Measurements from ENCODE around the gene FOXG1.

FOXG1 gene

DNA sequence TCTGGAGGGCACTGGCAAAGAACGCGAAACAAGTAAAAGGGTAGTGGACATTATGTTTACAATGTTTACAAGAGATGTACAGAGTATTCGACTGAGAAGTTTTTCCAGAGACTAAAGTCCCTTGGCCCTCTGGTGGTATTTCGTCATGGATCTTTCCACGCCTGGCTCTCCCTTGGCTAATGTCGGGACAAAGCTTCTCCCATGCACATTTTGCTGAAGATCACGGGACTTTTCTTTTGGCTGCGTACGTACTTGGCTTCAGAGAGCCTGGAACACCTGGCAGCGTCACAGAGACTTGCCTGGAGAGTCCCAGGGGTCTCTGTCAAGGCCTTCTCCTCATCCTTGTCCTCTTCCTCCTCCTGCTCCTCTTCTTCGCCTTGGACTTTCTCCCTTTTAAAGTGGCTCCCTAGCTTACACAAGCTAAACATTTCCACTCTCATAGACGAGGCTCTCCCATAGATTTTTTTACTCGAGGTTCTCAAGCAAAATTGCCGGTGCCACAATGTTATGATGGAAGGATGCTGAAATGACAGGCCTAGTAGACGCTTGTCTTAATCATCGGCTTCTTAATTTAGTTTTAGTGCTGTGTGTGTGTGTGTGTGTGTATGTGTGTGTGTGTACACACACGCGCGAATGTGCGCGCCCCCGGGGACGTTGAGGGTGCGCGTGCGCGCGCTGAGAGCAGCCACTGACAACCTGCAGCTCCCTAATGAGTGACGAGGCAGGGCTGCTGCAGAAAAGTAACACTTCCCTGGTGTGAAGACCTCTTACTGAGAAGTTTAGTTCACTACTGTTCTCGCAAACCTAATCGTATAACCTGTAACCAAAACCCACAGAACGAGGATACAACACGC lies 4.9 kb upstream of the FOXG1 start:
- DNase-seq (ENCODE audit: low spot score), result no peak

DNA sequence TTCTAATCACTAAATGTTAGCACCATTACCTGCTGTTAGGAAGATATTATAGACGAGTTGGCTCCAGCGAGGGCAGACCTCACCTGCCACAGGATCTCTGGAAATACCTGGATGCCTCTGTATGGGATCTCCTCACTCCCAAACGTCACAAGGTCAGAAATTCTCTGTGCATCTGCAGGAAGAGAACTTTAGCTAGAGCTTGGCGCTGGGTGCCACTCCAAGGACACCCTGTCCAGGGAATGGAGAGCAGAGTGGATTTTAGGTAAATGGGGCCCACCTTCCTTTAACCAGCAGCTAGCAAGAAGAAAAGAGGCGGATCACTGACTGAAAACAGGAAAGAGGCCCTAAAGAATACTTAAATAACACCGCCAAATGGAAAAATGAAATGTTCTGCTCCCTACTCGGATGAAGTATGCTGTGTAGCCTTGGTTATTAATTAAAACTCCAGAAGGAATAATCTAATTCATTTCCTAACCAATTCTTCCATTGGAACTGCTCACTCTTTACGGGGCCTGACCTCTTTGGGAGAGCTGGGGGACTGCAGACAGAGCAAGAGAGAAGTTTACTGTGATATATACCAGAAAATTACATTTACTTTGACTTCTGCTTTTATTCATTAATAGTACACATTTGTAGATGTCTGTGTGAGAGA lies 4.2 kb upstream of the FOXG1 start:
- DNase-seq (ENCODE audit: low spot score), result no peak

DNA sequence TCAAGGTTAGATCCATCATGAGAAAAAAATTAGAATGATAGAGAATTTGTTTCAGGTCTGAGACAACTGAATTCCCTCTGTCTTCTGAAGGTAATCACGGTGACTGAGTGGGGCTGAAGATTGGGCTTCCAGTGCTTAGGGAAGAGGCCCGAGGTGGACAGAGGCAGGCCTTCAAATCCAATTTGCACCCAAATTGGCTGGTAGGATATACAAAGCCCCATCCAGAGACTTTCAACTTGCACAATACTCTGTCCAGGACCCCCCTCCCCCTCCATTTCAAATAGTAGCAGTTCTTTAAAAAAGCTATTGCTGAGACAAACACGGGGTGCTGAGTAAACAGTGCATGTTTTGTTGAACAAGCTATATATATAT lies 3.6 kb upstream of the FOXG1 start:
- no peak for DNase-seq (ENCODE audit: low spot score)

DNA sequence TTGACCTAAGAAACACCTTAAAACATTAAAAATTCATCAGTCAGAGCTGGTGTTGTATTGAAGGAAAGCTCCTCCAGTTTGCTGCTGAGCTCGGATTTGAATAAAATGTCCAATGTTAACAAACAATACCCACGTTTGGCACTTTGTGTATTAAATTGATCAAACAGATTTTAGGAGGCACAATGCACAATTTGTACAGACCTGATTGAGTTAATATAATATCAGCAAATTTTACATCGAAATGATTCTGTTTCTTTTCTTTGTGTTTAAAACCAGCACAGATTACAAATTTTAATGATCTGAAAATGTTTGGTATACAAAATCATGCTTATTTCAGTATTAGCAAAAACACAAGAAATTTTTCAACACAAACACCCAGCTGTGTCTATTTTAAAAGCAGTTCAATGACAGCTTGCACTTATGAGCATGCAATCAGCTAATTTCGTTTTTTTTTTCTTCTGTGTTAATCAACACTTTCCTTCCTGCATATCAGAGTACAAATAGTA lies 2.8 kb upstream of the FOXG1 start:
- no peak for DNase-seq (ENCODE audit: low spot score)

DNA sequence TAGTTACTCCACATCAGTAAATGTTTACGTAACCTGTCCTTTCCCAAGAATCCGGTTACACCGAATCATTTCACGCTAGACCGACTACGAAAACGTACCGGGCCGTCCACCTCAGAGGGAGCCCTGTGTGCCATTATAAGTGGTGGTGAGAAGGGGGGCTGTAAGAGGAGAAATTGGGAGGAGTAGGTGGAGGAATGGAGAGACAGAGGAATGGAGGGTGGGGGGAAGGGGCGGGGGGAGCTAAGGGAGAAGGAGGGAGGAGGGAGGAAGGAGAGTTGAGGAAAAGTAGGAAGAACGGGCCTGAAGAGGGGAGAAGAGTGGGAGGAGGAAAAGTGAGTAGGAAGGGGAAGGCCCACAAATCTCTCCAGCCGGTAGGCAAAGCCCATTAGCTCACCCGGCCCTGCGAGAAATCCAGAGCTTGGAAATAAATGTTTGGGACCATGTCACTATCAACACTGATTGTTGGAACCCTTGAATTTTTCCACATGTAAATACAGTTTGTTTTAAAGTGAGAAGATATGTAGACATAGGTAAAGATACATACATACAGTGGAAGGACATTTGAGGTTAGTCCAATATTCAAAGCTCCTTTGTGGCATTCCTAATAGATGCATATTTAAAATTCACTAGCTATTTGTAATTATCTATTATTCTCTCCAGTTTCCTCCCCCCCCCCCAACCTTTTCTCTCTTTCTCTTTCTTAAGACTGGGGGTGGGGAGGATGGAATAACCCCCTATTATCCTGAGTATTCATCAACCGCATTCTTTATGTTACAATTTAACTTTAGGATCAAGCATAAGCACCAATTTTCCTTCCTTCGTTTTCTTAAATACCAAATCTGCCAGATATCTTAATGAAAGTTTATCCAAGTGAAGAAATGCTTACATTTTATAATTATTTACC lies 2.1 kb upstream of the FOXG1 start:
- peak; percentile 65 for DNase-seq (ENCODE audit: low spot score)

DNA sequence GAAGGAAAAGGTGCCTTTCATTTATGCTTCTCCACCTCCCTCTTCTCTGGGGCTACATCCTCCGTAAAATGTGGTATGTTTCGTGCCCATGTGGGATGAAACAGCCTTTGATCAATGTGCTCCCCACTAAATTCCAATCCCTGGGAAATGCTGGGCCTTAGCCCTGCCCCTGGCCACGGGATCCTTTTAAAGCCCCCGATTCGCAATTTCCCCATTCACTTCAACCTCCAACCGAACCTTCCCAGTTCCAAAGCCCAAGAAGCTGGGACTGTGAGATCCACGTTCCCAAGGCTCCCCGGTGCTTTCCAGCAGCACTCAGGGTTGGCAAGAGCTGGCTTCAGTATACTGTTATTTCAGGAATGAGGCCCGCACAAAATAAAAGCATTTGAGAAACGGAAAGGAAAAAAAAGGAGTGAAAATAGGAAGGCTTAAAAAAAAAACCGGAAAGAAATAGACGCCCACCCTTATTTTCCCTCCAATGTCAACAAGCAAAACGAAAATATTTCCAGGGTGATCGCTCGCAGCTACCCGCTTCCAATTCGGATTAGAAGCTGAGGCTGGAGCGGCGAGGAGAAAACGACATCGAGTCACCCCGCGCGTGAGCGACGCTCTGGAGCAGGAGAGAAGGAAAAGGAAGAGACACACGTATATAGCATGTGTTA lies 1.3 kb upstream of the FOXG1 start:
- DNase-seq (ENCODE audit: low spot score), result no peak

DNA sequence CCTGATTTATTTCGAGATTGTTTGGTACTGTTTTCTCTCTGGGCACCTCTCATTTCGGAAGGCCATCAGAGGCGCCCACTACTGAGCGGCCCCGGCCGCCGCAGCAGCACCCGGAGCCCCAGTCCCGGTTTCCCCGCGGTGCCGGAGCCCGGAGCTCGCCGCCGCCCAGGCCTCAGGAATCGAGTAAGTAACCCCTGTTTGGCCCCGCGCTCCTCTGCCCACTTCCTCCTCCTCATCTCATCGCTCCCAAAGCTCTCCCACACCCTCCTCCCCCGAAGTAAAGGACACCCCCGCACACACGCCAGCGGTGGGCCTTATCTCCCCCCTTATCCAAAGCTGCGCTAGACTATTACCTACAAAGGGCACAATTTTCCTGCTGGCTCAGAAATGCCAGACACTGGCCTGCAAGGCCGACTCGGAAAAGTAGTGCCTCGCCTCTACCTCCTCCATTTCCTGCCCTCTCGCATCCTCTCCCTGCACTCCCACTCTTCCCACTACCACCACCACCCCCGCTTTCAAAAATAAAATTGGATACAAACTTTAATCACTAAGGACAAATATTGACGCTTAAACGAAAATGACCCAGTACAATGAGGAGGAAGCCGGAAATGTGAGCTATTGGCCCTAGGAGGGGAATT lies 637 bp upstream of the FOXG1 start:
- DNase-seq (ENCODE audit: low spot score), result peak; percentile 30

DNA sequence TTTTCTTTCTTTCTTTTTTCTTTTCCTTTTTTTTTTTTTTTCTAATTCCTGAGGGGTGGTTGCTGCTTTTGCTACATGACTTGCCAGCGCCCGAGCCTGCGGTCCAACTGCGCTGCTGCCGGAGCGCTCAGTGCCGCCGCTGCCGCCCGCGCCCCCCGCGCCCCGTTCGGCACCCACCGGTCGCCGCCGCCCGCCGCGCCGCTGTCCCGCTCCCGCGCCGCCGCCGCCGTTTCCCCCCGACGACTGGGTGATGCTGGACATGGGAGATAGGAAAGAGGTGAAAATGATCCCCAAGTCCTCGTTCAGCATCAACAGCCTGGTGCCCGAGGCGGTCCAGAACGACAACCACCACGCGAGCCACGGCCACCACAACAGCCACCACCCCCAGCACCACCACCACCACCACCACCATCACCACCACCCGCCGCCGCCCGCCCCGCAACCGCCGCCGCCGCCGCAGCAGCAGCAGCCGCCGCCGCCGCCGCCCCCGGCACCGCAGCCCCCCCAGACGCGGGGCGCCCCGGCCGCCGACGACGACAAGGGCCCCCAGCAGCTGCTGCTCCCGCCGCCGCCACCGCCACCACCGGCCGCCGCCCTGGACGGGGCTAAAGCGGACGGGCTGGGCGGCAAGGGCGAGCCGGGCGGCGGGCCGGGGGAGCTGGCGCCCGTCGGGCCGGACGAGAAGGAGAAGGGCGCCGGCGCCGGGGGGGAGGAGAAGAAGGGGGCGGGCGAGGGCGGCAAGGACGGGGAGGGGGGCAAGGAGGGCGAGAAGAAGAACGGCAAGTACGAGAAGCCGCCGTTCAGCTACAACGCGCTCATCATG lies 654 bp downstream of the FOXG1 start:
- DNase-seq (ENCODE audit: low spot score), result no peak

DNA sequence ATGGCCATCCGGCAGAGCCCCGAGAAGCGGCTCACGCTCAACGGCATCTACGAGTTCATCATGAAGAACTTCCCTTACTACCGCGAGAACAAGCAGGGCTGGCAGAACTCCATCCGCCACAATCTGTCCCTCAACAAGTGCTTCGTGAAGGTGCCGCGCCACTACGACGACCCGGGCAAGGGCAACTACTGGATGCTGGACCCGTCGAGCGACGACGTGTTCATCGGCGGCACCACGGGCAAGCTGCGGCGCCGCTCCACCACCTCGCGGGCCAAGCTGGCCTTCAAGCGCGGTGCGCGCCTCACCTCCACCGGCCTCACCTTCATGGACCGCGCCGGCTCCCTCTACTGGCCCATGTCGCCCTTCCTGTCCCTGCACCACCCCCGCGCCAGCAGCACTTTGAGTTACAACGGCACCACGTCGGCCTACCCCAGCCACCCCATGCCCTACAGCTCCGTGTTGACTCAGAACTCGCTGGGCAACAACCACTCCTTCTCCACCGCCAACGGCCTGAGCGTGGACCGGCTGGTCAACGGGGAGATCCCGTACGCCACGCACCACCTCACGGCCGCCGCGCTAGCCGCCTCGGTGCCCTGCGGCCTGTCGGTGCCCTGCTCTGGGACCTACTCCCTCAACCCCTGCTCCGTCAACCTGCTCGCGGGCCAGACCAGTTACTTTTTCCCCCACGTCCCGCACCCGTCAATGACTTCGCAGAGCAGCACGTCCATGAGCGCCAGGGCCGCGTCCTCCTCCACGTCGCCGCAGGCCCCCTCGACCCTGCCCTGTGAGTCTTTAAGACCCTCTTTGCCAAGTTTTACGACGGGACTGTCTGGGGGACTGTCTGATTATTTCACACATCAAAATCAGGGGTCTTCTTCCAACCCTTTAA lies 1.5 kb downstream of the FOXG1 start:
- no peak for DNase-seq (ENCODE audit: low spot score)

DNA sequence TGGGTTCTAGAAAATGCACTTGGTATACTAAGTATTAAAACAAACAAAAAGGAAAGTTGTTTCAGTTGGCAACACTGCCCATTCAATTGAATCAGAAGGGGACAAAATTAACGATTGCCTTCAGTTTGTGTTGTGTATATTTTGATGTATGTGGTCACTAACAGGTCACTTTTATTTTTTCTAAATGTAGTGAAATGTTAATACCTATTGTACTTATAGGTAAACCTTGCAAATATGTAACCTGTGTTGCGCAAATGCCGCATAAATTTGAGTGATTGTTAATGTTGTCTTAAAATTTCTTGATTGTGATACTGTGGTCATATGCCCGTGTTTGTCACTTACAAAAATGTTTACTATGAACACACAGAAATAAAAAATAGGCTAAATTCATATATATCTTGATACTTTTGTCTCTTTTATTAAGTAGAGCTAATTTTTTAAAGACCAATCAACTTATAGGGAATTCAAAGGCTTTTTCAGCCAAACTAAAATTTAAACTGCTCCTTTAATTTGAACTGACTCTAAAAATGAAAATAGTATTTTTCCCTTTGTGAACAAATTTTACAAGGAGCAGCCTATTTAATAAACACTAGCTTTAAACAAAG lies 2.8 kb downstream of the FOXG1 start:
- DNase-seq (ENCODE audit: low spot score), result no peak

DNA sequence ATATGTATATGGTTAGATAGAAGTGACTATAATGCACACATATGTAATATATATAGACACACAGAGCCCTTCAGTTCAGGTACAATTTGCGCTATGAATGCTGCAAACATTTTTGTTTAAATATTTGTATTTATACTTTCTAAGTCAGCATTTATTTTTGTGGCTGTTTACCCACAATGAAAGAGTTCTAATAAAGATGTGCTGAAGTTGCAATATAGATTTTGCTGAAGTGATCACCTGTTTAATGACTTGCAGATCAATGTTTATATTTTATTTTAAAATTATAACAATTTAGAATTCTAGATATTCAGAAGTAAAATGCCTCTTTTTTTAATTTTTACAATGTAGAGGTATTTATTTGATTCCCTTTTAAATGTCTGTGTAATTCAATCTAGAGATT lies 3.5 kb downstream of the FOXG1 start:
- DNase-seq (ENCODE audit: low spot score), result no peak

DNA sequence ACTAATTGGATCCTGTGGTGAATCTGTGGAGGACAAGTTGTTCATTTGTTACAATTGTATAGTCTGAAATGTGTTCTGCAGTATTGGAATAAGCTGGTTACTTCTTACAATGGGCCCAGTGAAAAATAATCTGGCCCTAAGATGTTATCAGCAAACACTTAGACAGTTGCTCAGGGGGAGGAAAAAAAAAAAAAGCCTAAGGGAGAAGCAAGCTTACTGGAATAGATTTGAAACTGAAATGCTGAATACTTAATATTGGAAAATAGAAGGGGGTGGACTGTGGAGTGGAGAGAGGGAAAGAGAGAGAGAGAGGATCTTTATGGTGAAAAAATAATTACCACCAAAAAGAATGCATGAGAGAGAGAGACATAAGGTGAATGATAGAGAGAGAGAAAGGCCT lies 4.0 kb downstream of the FOXG1 start:
- DNase-seq (ENCODE audit: low spot score), result no peak

DNA sequence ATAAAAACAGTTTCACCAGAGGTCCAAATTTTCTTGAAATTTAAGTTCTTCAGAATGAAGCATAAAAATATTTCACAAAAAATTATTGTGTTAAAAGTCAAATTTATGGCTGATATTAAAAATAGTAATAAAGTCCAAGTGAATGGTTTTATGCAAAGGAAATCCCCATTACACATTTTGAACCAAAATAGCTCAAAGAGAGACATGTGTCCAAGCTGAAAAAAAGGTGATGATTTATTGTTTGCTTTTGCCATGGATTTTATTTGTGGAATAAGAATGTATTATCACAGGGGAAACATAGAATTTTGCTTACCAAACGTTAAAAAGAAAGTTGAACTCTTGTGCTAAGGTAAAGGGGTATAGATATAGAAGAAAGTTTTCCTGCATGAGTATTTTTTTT lies 4.6 kb downstream of the FOXG1 start:
- no peak for DNase-seq (ENCODE audit: low spot score)

DNA sequence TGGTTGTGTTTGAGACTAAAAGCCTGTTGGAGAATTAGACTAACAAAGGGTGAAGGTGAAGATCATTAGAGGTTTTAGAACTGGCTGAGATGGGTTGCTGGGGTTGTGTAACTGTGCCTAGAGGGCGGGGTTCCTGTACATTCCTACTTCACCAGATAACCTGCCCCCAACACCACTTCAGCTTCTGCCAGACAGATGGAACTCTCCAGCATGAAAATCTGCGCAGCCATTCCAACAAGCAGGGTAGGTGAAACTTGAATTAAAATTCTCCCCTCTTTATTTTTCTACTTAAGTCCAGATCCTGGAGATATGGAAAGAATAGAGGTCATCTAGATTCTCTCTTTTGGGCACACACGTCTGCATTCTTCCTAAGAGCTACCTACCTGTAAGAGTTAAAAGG lies 6.0 kb downstream of the FOXG1 start:
- DNase-seq (ENCODE audit: low spot score), result no peak

DNA sequence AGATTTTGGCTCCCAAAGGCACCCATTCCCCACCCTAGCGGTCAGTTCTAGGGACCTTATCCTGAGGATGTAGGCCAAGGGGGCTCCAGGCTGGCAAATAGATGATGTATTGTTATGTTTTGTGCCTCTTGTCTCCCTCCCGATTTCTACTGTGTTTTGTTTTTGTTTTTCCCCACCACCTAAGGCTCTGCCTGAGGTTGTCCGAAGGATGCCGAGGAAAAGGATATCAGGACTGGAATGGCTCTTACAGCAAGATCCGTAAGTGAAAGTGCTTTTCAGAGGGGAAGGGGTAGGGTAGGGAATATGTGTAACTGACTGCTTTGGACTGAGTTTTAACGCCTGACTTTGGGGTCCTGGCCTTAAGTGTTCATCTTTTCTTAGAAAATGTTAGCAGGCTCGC lies 6.6 kb downstream of the FOXG1 start:
- no peak for DNase-seq (ENCODE audit: low spot score)

DNA sequence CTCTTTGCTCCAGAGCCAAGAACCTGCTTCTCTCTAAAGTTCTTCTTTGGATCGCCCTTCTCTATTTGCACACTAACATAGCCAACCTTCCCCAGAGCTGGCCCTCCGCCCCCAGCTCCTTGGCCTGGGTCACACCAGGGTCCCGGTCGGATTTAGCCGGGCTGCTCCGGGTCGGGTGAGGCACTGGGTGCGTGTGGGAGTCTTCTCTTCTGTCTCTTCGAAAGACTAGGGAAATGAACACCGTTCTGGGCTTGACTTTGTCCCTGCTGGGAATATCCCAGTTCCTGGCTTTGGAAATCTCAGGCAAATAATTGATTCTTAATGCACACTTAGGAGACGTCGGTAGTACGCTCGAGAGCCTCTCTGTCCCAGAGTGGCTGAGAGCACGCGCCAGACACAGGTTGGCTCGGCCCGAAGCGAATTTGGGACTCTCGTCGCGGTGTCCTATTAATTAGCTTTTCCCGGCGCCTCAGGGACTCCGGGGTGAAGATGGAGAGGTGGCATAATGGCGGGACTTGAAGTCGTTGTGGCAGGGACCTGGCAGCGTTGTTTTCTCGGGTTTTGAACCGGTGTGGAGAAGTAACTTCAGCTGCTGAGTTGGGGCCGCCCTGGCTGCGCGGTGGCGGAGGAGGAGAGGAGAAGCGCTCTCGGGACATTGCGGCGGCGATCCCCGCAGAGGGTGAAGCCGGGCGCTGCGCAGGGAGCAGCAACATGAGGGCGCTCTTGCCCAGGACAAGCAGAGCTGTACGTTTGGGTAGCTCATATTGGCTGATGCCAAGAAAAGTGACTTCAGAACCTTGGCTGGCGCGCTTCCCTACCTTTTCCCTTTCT lies 7.5 kb downstream of the FOXG1 start:
- peak; percentile 60 for DNase-seq (ENCODE audit: low spot score)

DNA sequence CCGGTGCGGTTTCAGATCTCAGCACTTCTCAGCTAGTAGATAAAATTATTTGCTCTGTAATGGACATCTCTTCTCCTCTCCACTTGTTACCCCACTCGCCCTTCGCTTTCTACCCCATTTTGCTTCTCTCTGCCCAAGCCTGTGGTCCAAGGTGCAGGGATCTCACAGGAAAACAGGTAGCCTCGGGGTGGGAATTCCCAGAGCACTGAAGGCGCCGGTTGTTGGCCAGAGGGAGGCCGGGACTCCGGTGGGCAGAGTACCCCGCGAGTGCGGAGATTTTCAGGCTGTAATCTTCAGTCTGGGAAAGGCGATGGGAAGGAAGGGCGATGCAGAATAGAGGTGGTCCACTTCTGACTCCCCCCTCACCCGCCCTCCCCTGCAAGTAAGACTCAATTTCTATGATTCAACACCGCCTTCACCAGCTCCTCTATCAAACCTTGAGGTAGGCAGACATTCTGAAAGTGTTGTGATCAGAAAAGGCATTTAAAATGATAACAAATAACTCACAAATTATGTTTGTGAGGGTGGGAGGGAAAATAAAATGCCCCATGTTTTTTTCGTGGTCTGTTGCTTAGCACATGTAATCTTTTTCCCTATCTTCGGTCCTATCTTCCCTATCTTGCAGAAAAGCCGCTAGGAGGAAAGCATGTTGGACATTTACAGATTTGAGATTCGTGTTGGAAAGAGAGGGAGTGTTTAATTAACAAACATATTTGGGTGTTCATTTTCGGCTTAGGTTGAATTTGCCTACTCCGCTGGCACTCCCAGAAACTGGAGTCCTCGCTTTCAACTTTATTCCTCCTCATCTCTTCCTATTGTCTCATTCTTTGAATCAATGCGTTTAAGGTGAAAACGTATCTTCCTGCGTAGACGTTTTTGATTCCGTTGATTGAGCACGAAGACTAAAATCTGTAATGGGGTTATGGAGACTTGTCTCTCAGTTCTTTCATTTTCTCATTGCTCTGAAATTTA lies 8.5 kb downstream of the FOXG1 start:
- no peak for DNase-seq (ENCODE audit: low spot score)

Data from HuH-7 (cell line).